ENCODE data around the gene SLFN12L.

- TF ChIP-seq POLR2A (IDR thresholded peaks at IDR 0.05) = no peak
- no peak for TF ChIP-seq POLR2AphosphoS5 (IDR thresholded peaks at IDR 0.05; ENCODE audit: insufficient read depth in 1 of 2, low read depth in 1 of 2)
- TF ChIP-seq CTCF (IDR thresholded peaks at IDR 0.05) = no peak
Measured at GRCh38 chr17:35569405-35569804, 31.9 kb upstream of the SLFN12L start.

Measured in vagina (tissue), 2 donors.